ENCODE results near the gene DEGS1.
"Not testable (repeated sequence)": the region's sequence is repeated elsewhere in the genome, so short reads cannot be mapped to it uniquely, and the experiment has no call there.

The DEGS1 gene

DNA sequence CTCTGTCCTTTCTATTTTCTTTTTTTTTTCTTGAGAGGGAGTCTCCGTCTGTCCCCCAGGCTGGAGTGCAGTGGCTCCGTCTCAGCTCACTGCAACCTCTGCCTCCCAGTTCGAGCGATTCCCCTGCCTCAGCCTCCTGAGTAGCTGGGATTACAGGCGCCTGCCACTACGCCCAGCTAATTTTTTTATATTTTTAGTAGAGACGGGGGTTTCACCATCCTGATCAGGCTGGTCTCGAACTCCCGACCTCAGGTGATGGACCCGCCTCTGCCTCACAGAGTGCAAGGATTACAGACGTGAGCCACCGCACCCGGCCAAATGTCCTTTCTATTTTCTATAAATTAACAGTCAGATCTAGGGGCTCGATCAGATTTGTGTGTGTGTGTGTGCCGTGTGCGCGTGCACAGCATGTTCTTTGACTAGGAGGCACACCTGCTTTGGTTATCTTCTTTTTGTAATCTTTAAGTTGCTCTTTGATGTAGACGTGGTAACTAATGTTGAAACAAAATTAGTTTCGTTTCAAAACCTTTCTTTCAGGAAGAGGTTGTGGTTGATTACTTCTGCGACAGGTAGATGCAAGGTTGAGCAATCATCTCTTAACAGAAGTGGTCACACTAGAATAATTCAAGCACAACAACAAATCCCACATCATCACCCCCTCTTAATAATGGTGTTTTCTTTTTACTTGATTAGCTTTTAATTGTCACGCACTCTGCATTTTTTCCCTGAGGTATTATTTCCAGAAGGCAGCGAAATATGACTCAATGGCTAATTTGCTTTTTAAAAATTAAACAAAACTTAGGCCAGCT, 779 bp upstream of the DEGS1 start:
- DNase-seq, result peak in 1 of 2 experiments; percentile 55

DNA sequence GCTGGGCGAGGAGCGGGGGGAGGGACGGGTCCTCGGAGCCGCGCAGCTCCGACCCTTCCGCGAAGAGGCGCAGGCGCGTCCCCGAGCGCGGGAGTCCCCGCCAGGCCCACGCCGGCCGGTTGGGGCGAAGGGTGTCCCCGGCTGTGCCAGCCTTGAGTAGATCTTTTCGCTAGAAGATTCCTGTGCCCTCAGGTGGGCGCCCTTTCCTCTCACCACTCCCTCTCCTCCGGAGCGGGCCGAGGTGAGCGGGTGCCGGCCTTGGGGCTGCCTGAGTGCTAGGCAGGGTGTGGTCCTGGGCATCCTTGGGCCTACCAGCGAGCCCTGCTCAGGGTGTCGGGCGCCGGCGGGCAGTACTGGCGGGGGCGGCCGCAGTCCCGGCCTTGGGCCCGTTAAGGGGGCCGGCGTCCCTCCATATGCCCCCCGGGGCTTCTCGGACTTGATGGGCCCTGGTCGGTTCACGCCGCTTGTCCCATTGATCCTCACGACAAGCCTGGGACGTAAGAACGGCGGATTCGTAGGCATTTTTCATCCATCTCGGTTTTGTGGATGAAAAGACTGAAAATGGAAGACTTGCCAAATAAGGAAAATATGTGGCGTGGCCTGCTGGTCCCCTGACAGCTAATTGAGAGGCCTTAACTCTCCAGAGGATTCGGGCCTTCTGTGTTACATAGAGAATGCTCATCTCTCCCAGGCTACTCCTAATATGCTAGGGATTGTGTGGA, 712 bp downstream of the DEGS1 start:
- DNase-seq, result peak; percentile 69 to 71

DNA sequence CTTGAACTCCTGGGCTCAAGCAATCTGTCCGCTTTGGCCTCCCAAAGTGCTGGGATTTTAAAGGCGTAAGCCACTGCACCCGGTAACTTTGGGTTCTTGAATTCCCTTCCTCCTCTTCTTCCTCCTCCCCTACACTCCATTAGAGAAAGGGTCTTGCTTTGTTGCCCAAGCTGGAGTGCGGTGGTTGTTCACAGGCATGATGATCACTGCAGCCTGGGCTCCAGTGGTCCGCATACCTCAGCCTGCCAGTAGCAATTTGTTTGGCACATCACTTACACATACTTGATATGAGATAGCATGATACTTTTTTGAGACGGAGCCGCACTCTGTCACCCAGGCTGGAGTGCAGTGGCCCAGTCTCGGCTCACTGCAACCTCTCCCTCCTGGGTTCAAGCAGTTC, 2.2 kb downstream of the DEGS1 start:
- no peak for DNase-seq

DNA sequence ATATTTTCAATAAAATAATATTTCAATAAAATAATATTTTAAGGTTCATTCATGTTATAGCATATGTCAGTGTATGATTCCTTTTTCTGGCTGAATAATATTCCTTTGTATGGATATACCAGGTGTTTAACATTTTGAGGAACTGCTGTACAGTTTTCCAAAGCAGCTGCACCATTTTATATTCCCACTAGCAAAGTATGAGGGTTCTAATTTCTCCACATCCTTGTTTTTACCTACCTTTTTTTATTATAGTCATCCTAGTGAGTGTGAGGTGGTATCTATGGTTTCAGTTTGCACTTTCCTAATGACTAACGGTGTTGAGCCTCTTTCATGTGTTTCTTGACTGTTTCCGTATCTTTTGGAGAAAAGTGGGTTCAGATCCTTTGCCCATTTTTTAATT, 5.2 kb downstream of the DEGS1 start:
- no peak for DNase-seq

DNA sequence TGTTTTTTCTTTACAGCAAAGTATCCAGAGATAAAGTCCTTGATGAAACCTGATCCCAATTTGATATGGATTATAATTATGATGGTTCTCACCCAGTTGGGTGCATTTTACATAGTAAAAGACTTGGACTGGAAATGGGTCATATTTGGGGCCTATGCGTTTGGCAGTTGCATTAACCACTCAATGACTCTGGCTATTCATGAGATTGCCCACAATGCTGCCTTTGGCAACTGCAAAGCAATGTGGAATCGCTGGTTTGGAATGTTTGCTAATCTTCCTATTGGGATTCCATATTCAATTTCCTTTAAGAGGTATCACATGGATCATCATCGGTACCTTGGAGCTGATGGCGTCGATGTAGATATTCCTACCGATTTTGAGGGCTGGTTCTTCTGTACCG, 6.5 kb downstream of the DEGS1 start:
- DNase-seq, result no peak

DNA sequence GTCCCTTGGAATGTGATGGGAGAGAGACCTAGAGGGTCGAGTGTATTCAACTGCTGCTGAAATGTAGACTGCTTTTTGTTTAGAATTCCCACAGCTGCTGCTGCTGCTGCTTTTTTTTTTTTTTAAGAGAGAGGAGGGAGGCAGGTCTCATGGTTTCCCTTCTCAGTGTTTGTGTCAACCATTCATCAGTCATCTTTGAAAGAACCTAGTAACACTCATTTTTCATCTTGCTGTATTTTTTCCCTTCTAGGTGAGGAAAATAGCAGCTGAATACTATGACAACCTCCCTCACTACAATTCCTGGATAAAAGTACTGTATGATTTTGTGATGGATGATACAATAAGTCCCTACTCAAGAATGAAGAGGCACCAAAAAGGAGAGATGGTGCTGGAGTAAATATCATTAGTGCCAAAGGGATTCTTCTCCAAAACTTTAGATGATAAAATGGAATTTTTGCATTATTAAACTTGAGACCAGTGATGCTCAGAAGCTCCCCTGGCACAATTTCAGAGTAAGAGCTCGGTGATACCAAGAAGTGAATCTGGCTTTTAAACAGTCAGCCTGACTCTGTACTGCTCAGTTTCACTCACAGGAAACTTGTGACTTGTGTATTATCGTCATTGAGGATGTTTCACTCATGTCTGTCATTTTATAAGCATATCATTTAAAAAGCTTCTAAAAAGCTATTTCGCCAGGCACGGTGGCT, 9.2 kb downstream of the DEGS1 start:
- no peak for DNase-seq

DNA sequence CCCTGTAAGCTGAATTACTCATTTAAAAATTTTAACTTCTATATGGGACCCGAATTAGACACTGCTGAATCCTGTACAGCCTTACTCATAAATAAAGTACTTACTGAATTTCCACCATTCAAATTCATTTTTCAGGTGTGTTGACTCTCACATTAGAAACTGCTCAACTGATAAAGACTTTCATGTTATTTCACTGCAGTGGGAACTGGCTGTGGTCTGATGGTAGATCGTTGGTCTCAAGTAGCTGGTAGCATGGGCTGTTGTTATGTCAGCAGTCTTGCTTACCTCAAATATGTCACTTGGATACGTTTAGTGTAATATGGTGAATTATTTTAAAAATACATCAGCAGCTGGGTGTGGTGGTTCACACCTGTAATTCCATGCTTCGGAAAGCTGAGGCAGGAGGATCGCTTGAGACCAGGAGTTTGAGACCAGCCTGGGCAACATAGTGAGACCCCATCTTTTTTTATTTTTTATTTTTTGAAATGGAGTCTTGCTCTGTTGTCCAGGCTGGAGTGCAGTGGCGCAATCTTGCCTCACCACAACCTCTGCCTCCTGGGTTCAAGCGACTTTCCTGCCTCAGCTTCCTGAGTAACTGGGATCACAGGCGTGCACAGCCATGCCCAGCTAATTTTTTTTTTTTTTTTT, 10.4 kb downstream of the DEGS1 start:
- no peak for DNase-seq

DNA sequence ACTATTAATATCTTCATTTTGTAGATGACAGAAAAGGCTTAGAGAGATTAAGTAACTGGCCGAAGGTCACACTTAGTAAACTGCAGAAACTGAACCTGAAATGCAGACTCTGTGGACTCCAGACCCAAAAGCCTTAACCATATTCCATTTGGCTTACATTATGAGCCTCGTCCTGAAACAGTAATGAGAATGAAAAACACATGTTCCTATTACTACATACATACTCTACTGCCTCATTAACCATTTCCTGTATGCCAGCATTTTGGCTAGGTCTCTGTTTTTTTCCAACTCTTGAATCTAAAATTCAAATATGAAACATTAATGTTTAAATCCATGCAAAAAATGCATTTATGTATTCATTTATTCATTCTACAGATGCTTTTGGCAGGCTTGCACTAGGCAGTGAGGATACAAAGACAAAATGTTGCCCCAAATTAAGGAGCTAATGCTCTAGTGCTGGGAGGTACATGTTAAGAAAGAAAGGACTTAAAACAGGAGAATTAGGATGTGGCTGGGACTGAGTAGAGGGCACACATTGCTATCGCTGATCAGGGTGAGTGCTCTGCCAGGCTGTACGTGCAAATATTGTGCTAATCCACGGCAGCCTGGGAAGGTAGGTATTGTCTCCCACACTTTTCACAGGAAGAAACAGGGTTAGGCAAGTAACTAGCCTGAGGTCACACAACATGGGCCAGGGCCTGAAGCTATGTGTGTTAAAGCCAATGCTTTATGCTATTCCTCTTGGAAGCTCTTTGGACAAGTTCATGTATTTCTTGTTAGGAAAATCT, 14.0 kb downstream of the DEGS1 start:
- DNase-seq, result no peak

DNA sequence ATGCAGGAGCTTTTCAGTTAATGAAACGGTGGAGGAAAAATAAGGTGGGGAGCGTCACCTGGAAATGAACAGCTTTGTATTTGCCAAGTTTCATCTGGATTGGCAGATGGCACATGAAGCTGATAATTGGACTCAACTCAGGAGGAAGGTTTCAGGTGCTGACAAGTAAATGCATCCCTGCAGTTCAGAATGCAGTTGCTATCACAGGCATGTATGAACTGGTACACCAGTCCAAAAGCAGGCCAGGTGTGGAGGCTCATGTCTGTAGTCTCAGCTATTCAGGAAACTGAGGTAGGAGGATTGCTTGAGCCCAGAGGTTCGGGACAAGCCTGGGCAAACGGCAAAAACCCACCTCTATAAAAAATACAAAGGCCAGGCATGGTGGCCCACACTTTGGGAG, 15.5 kb downstream of the DEGS1 start:
- no peak for DNase-seq

DNA sequence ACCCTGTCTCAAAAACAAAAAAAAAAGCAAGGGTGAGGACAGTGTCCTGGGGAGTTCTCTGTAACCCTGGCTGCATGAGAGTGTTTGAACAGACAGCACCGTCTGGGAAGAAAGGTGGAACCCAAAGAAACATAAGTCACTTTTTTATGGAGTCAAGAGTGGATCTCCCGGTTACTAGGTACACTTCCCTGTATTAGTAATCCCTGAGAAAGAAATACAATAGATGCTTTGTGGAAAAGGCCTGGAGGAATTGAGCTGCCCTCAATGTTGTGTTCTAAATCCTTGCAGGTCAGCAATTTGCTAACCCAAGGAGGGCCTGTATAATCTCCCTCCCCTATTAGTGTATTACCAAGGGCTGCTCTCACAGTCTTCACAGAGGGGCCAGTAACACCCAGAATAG, 16.6 kb downstream of the DEGS1 start:
- DNase-seq, result no peak

DNA sequence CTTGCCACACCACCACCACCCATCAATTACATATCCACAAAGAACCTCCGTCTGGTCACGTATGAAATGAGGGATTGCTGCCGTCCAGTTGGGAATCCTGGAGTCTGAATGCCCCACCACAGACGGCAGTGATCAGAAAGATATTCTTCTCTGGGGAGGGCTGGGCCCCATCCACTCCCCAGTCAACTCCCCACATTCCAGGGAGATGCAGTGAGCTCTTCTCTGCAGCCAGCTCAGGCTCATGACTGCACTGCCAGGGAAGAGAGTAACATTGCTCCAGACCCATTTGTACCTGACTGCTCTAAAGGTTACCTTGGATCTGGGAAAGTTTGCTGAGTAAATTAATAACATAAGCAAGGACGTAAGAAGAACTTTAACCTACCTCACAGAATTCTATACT, 18.3 kb downstream of the DEGS1 start:
- DNase-seq, result no peak

DNA sequence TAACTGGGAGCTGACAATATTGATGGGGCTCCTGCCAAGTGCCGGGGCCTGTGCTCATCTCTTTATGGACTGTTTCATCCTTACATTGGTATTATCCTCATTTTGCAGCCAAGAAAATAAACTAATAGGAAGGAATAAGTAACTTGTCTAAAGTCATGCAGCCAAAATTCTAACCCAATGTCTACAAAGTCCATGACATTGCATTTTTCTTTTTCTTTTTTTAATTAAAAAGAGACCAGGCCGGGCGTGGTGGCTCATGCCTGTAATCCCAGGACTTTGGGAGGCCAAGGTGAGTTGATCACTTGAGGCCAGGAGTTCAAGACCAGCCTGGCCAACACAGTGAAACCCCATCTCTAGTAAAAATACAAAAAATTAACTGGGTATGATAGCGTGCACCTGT, 18.8 kb downstream of the DEGS1 start:
- no peak for DNase-seq

DNA sequence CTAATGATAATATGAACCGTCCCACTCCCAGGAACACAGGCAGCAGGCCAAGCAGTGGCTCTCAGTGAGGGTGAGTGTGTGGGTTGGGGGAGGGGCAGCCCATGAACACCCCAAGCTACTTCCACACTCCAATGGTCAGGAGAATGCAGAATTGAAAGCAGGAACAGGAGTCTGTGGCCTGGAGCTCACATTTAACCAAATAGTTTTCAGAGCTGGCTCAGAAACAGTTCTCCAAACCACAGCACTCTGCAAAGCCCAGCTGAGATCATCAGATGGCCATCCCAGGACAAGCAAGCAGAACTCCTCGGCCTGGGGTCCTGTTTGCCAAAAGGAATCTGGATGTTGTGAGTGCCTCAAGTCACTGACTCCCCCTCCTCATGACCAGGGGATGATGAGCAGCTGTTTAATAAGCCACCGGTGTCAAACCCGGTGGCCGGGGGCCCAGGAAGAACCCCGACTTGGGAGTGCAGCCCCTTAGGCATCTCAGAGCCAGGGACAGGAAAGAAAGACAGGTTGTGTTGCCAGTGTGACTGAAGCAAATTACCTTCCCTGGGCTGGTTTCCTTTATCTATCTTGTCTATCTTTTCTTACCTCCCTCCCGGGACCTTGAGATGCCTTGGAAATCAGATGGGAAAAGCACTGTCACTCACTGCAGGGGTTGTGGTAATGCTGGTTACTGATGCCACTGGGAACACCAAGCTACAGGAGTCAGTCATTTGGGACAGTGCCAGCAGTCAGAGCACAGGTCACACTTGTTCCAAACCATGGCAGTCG, 20.4 kb downstream of the DEGS1 start:
- no peak for DNase-seq

DNA sequence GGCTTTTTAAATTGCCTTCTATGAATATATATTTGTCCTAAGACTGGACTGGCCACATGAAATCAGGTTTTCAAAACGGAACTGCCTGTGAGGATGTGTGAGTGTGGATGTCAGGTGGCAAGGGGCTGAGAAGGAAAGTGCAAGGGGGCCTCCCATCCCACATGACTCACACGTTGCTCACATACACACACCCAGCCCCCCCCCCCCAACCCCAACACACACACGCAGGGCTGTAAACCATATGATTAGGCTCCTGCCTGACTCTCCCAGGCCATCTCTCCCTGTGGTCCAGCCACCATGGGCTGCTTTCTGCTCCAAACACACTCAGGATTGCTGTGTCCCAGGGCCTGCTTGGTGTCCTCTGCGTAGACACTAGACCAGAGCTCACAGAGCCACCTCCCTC, 22.4 kb downstream of the DEGS1 start:
- no peak for DNase-seq

DNA sequence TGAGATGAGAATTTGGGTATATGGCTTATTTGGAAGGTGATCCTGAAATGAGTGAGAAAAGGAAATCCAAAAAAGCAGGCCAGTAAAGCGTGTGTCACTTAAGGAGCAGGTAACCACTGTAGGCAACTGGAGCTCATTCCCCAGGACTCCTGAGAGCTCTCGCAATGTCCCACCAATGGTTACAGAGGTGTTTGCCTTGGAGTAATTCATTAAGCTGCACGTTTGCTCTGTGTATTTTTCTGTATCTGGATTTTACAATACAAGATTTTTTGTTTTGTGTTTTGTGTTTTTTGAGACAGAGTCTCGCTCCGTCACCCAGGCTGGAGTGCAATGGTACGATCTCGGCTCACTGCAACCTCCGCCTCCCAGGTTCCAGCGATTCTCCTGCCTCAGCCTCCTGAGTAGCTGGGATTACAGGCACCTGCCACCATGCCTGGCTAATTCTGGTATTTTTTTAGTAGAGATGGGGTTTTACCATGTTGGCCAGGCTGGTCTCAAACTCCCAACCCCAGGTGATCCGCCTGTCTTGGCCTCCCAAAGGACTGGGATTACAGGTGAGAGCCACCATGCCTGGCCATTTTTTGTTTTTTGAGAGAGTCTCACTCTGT, 23.0 kb downstream of the DEGS1 start:
- DNase-seq, result not testable (repeated sequence)

DNA sequence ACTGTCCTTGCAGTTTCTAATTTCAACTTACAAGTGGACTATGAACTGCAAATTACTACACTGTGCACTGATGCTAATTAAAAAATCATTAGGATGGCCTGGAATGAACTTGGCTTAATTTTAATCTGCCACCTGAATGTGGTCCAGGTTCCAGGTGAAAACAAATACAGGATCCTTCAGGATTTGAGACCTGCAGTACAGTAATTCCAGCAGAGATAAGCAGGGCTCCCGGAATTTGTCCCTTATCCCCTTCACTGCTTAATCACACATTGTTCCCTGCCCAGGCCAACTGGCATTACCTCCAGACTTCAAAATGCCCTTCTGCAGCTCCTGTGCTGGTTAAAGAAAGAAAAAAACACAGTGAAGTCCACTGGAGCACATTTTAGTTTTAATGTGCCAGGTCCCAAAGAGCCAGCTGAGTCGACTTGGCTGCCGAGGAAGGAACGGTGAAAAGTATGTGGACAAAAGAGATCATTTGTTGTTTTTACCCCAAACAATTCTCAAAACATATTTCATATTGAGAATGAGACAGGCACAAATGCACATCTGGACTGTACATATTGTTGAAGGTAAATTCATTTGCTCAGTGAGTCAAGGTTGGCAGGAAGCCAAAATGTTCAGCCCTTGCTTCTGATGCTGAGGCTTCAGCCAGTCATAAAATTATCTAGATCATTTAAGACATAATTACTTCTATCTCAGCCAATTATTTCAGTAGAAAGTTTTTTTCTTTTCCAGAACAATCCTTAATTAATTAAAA, 28.3 kb downstream of the DEGS1 start:
- DNase-seq, result peak; percentile 72 to 82

DNA sequence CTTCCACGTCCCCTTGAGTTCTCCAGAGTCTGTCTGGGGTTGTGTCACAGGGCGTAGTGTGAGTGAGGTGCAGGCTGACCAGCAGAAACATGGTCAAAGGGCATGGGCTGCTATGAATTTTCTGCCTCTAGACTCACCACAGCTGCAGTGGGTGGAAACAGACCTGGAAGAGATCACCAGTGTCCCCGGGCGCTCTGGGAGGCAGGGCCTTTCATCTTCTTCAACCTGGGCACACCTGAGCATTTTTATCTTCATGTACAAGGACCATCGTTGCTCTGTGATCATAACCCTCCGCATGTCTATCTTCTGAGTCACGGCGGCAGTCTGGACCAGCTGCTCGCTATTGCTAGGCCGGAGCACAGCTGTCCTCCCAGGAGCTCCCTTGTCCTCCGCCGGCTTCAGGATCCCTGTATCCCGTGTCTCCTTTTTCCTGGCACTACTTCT, 29.6 kb downstream of the DEGS1 start:
- no peak for DNase-seq

DNA sequence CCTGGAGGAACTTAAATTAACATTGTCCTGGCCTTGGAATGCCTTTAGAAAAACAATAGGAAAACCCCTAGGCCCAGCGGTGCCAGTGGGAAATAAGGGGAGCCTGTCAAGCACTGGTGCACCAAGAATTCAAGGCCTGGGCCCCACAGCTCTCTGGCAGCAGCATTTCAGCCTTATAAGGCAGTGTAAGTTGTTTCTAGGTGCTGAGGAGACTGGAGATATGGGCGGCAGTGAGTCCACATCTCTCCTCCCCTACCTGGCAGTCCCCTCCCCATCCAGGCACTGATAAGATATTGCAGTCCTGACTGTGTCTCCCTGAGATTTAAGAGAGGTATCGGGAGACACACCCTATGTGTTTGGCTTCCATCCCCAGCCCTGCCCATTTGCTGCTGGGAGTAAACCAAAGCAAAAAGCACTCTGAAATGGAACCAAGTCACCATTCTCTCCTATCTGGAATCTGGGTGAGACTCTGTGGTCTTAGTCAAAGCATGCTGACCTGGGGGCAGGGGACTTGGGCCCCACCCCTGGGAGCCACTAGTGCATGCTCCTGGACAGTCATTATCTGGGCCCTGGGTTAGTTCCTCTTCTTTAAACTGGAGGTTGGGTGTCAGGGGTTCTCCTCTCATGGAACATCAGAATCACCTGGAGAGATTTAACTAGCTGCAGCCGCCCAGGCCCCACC, 30.5 kb downstream of the DEGS1 start:
- DNase-seq, result no peak

DNA sequence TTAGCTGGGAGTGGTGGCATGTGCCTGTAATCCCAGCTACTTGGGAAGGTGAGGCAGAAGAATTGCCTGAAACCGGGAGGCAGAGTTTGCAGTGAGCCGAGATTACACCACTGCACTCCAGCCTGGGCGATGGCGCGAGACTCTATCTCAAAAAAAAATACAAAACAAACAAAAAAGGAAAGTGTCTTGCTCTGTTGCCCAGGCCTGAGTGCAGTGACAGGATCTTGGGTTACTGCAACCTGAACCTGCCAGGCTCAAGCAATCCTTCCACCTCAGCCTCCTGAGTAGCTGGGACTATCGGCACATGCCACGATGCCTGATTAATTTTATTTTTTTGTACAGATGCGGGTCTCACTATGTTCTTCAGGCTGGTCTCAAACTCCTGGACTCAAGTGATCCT, 33.3 kb downstream of the DEGS1 start:
- no peak for DNase-seq

Data from NCI-H2081 (cell line).